Measurements from ENCODE around the gene TMPRSS7. TPM values are rescaled to one million over a fixed set of nuclear protein-coding genes. Genes with fewer than 3 reads are reported as not detected.

TMPRSS7 gene
- total RNA-seq, 1 donor from 2014 or later = not detected

GRCh38 chr3:112013784-112014143 lies 20.8 kb upstream of the TMPRSS7 start:
- Histone ChIP-seq H3K9me3 (no peaks in the 10 kb centered on the region), H3K4me1 (no peaks in the 10 kb centered on the region), H3K27me3 (no peaks in the 10 kb centered on the region), H3K36me3 (no peaks in the 10 kb centered on the region), H3K4me3 (peak overlapping the region in 1 of 2 donors; percentile 33), H3K27ac (no peak overlapping the region)
- intact Hi-C loops (cut with DNase I) = loop anchor here (2.0 to 5.0 kb wide), 3 partner anchors 25 to 345 kb away; partner anchors contain the start of gene ABHD10
- TF ChIP-seq CTCF (IDR thresholded peaks at IDR 0.05) = no peak
- DNase-seq (ENCODE audit: low spot score in 2 of 2) = no peak

GRCh38 chr3:112017091-112017490 lies 17.4 kb upstream of the TMPRSS7 start:
- Histone ChIP-seq H3K36me3 (no peaks in the 10 kb centered on the region), H3K4me3 (no peak overlapping the region), H3K9me3 (no peaks in the 10 kb centered on the region), H3K27ac (no peak overlapping the region), H3K27me3 (no peaks in the 10 kb centered on the region), H3K4me1 (no peaks in the 10 kb centered on the region)
- TF ChIP-seq CTCF (IDR thresholded peaks at IDR 0.05) = no peak
- DNase-seq (ENCODE audit: low spot score in 2 of 2) = no peak
- intact Hi-C loops (cut with DNase I) = no loop called here

- Histone ChIP-seq H3K27ac (no peak overlapping the region), H3K4me3 (no peak overlapping the region), H3K4me1 (no peaks in the 10 kb centered on the region), H3K9me3 (no peaks in the 10 kb centered on the region), H3K27me3 (no peaks in the 10 kb centered on the region), H3K36me3 (no peaks in the 10 kb centered on the region)
- TF ChIP-seq CTCF (IDR thresholded peaks at IDR 0.05) = no peak
- DNase-seq (ENCODE audit: low spot score in 2 of 2) = no peak
- intact Hi-C loops (cut with DNase I) = no loop called here
These were observed 15.8 kb upstream of the TMPRSS7 start for GRCh38 chr3:112018712-112019111.

- Histone ChIP-seq H3K4me1 (no peaks in the 10 kb centered on the region), H3K4me3 (no peak overlapping the region), H3K36me3 (no peaks in the 10 kb centered on the region), H3K27ac (no peak overlapping the region), H3K9me3 (no peaks in the 10 kb centered on the region), H3K27me3 (no peaks in the 10 kb centered on the region)
- intact Hi-C loops (cut with DNase I) = no loop called here
- DNase-seq (ENCODE audit: low spot score in 2 of 2) = no peak
- TF ChIP-seq CTCF (IDR thresholded peaks at IDR 0.05) = no peak
These were observed 14.8 kb upstream of the TMPRSS7 start for GRCh38 chr3:112019716-112020115.

- Histone ChIP-seq H3K9me3 (no peaks in the 10 kb centered on the region), H3K4me1 (no peaks in the 10 kb centered on the region), H3K27ac (no peak overlapping the region), H3K36me3 (no peaks in the 10 kb centered on the region), H3K4me3 (no peak overlapping the region), H3K27me3 (no peaks in the 10 kb centered on the region)
- DNase-seq (ENCODE audit: low spot score in 2 of 2) = no peak
- TF ChIP-seq CTCF (IDR thresholded peaks at IDR 0.05) = no peak
- intact Hi-C loops (cut with DNase I) = no loop called here
These were observed 13.9 kb upstream of the TMPRSS7 start for GRCh38 chr3:112020674-112021085.

GRCh38 chr3:112027142-112027541 lies 7.4 kb upstream of the TMPRSS7 start:
- no peak for DNase-seq (ENCODE audit: low spot score in 2 of 2)
- H3K9me3 ChIP-seq = no peaks in the 10 kb centered on the region
- intact Hi-C loops (cut with DNase I) = no loop called here

More at GRCh38 chr3:112027142-112027541, 7.4 kb upstream of the TMPRSS7 start:
- TF ChIP-seq CTCF (IDR thresholded peaks at IDR 0.05) = no peak
- Histone ChIP-seq H3K36me3 (no peaks in the 10 kb centered on the region), H3K4me1 (no peaks in the 10 kb centered on the region), H3K27me3 (no peaks in the 10 kb centered on the region), H3K27ac (no peak overlapping the region), H3K4me3 (no peak overlapping the region)

Measured in ascending aorta (tissue), 2 donors.